ENCODE data around the gene CHRNA4.

CHRNA4 gene

DNA sequence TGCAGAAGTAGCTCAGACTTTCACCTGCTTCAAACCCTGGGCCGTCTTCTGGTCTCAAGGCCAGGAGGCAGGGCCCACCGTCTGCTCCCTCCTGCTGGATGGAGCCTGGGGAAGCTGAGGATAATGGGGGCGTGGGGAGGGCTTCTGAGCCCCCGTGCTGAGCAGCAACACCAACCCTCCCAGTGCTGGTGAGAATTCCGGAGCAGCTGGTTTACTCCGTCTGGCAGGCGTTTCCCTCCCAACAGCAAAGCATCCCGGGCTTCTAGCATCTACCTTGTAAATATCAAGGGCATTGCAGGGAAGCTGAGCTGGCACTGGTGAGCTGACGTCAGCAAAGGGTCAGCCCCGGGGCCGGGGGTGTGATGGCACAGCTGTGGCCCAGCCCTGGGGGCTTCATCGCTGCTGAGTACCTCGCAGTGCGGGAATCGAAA lies 16.8 kb upstream of the CHRNA4 start:
- DNase-seq (ENCODE audit: low spot score), result no peak

DNA sequence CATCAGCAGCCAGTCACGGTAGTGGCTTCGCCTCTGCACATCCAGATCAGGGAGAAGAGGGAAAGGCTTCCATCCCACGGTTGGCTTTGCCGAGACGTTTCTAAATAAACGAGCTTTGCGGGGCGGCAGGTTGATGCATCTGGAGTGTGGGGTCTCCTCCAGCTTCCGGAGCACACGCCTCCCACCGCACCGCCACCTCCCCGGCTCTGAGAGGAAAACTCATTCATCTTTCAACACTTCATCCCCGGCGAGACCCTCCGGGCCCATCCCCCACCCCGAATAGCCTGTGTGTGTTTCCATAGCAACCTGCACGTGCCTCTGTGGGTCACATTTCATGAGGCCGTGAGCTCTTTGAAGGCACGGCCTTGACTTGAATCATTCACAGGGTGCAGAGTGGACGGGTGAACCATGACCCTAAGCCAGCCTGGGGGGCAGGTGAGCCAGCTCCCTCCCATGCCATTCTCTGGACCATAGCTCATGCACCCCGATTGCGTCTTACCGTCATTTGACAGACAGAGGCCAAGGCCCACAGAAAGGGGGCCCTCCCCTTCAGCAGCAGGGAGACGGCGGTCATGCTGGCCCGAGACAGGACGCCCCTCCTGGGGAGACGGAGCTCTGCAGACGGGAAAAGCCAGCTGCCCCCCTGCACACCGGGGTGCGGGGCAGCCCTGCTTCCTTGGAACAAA lies 16.2 kb upstream of the CHRNA4 start:
- DNase-seq (ENCODE audit: low spot score), result no peak

DNA sequence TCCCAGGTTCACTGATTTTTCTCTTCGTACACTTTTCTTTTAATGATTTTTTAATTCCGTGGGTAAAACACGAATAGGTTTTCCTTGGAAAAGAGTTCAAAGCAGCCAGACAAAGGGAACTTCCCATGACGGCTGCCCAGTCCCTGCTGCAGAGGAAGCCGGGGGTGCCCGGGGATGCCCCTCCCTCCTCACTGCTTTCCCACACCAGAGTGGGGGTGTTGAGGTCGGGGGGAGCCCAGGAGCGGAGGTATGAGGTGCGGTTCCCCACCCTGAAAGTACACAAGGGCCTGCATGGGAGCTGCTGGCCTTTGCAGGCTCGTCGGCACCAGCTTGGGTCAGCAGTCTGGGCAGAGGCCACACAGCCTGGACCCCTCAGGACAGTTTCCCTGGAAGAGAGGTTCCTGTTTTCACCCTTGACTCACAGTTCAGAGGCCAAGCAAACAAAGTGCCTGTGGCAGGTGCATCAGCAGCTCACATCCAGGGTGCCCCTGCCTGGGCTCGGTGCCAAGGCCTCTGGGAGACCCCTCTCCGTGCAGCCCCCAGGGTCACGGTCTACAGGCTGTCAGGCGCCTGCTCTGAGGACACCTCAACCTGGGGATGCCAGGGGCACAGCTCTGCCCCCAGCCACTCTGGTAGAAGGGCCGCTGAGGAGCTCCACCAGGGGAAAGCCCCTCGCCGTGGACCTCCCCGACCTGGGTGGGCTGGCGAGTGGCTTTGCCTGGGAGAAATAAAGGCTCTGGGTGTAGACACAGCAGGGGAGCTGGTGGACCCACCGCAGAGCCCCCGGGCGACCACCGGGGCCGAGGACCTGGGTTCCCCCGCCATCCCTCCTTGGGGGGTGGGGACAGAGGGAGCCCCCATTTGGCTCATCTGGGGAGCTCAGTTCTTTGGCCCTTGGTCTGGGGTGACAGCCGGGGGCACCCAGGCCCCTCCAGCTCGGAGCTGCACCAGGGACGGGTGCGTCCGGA lies 15.4 kb upstream of the CHRNA4 start:
- no peak for DNase-seq (ENCODE audit: low spot score)

DNA sequence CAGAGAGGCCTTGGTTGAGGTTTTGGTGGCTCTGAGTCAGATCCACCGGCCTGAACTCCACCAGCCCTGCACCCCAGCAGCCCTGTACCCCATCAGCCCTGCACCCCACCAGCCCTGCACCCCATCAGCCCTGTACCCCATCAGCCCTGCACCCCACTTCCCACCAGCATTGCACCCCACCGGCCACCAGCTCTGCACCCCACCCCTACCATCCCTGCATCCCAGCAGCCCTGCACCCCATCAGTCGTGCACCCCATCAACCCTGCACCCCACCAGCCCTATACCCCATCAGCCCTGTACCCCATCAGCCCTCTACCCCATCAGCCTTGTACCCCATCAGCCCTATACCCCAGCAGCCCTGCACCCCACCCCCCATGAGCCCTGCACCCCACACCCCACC lies 14.3 kb upstream of the CHRNA4 start:
- no peak for DNase-seq (ENCODE audit: low spot score)

DNA sequence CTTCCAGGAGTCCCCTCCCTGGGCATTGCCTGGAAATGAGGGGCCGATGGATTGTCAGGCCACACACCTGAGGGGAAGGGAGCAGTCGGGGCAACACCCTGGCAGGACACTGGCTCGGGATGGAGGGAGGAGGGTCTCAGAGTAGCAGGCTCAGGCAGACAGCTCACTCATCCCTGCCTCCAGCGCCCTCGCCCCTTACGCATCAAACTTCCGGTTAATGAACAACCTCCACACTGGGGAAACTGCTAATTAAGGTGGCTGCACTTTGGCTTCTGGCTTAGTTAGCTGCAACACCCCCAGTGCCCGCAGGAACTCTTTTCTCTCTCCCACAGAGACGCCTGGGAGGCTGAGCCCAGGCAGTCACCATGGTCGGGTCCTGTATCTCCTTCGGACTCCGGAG lies 13.4 kb upstream of the CHRNA4 start:
- no peak for DNase-seq (ENCODE audit: low spot score)

DNA sequence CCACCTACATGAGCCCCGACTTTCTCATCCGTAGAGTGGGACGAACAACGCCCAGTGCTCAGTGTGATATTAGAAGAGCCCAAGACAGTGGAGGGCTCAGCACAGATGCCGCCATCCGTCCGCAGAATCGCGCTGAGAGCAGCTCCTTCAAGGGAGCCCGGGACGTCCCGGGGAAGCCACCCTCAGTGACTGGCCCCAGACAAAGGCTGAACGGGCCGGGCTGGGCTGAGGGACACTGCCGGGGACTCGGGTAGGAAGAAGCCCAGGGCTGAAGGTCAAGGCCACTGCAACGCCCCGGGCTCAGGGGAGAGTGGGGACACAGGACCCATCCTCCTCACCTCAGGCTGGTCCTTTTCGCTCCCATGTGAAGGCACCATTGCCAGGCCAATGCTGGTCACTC lies 12.8 kb upstream of the CHRNA4 start:
- no peak for DNase-seq (ENCODE audit: low spot score)

DNA sequence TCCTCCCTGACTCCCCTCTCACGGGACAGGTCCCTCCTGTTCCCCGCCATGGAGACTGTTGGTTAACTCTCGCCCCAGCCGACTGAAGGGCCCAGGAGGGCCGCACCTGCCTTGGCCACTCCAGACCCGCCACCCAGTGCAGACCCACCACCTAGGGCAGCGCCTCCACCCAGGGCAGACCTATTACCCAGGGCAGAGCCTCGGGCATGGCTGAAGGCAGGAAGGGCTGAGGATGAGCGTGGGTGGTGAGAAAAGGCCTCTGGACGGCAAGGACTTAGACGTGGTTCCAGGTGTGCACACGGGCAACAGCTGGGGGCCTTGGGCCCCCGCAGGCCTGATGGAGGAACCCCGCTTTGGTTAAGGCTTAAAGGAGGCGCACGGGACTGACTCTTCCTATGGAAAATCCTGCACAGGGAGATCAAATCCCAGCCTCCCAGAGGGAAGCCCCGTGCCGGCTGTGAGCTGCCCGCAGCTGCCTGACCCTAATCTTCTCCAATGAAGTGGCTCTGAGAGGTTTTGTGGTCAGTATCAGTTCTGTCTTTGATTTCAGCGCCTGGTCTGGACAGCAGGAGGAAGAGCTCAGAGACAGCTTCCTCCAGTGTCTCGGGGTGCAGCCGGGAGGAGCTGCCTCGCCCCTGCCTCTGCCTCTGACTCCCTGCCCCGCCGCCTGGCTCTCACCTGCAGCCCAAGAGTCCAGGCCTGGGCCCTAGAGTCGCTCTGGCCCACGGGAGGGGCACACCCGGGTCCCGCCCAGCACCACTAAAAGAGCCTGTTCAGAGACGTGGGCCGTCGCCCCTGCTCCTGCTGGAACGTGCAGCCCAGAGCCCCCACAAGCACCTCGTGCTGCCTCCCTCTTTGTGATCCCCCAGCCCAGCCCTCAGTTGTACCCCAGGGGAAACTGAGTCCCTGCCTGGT lies 12.1 kb upstream of the CHRNA4 start:
- DNase-seq (ENCODE audit: low spot score), result no peak

DNA sequence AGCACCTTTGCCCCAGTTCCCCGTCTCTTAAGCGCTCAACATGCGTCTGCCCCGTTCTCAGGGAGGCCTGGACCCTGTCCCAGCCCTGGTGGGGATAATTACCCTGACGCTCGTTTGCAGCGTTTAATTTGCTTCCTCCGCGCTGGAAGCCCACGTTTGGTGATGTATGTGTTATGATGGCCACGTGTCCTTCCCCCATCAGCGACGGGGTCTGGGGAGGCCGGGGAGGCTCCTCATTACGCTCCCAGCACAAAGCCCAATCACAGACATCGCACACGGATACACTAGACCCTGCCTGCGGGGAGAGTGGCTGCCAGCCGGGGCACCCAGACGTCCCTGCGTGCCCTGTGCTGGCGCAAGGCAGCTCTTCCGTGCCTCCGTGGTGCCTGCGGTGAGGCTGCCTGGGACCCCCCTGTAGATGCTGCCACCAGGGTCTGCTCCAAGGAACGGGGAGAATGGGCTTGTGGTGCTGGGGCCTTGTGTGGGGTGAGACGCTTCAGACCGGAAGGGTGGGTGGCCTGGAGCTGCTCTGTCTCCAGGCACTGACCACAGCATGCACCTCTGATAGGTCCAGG lies 10.2 kb upstream of the CHRNA4 start:
- DNase-seq (ENCODE audit: low spot score), result no peak

DNA sequence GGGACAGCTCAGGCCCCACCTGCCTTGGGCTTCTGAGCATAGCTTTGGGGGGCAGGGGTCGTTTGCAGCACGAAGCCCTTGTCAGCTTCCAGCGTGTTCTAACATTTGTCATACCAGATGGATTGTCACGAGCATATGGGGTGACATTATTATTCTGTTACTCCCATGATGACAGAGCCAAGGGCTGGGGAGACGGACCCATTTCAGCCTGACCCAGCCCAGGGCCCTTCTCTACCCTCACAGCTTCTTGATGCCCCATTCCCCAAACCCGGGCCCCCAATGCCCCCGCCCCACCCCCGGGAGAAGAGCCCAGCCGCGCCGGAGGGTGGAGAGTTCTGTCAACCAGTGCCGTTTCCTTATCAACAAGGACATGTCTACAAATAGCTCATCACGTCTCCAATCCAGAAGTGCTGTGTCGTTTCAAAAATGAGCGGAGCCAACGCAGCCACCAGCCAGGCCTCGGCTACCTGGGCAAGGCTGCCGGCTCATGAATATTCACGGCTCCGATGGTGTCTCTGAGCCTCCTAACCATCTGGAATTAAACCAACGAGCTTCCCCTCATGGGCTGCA lies 9.6 kb upstream of the CHRNA4 start:
- no peak for DNase-seq (ENCODE audit: low spot score)

DNA sequence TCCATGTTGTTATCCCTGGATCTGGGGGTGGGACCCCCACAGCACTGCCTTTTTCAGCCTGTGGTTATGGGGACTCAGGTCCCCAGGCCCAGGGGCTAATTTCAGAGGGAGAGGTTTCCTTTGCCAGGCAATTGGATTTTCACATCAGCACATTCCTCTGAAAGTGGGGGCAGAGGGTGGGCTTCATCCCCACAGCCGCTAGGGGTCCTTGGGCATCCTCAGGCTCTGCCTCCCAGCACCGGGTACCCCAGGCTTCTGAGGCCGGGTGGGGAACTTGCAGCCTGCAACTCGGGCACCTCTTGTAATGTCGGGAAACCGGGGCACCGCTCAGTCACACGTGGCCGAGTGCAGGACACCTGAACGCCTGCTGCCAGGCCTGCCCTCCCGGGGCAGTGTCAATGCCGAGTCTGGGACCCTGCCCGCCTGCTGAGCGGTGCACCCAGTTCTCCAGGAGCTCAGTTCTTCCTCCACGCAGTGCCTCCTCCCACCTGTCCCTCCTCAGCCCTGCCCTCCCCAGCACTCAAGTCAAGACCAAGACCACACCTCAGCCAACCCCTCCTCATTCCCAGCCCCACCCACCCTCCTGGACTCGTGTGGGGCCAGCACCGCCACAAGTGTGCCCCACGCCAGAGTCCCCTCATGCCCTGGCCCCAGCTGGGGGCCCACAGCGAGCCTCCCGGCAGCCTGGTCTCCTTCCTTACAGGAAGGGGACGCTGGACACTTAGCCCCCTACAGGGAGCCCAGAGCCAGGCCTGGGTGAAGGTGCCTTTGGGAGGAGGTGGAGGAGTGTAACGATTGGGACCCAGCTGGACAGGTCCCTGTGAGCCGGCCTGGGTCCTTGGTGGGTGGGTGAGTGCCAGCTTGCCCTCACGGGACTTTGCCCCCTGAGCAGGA lies 8.8 kb upstream of the CHRNA4 start:
- no peak for DNase-seq (ENCODE audit: low spot score)

DNA sequence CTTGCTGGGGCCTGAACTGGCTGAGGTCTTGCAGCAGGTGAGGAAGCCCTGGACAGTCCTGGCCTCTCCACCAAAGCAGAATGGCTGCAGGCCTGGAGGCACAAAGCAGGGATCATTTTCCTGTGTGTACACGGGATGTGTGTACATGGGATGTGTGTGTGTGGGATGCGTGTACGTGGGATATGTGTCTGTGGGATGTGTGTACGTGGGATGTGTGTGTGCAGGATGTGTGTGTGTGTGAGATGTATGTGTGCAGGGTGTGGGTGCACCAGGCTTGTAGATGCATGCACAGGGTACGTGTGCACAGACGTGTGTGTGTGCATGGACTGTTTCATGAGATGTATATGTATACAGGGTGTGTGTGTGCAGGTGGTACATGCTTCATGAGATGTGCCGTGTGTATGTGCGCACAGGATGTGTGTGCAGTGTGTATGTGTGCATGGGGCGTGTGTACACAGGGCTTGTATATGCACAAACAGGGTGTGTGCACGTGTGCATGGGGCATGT lies 7.9 kb upstream of the CHRNA4 start:
- DNase-seq (ENCODE audit: low spot score), result no peak

DNA sequence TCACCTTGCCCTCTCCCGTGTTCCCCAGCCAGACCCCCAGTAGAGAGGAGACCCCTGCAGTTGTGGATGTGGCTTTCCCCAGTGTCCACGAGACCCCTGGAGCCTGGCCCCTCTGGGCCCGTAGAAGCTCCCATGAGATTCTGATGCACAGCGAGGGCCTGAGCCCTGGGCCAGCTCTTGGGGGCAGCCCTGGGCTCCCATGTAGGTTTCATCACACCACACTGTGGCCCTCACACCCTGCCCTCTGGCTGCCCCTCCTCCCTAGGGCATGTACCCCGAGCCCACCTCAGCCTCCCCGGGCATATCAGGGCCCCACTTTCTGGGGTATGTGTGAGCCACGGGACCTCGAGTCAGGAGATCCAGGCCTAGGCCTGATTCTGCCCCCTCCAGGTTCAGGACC lies 7.0 kb upstream of the CHRNA4 start:
- DNase-seq (ENCODE audit: low spot score), result no peak

DNA sequence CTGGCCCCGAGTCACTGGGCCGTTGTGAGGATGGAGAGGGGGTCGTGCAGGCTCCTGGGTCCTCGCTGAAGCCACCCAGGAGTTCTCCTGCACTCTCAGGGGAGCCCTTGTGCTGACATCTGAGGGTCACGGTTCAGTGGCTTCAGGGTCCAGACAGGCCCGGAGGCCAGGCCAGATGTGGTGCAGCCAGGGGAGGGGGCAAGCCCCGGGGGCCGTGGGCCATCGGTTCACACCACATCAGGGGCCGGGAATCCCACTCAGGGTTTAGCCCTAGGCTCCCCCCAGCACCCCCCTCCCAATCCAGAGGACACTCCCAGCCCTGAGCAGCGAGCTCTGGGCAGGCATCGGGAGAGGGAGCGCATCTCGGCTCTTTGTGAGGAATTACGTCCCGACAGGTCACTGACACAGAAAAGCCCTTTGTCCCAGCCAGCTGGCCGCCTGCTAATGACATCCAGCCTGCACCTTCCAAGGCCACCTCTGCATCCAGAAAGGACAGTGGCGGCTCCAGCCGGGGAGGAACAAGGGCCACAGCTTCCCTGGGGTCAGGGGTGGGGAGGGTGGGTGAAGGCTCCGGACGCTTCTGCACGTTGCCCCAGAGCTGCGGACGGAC lies 6.4 kb upstream of the CHRNA4 start:
- no peak for DNase-seq (ENCODE audit: low spot score)

DNA sequence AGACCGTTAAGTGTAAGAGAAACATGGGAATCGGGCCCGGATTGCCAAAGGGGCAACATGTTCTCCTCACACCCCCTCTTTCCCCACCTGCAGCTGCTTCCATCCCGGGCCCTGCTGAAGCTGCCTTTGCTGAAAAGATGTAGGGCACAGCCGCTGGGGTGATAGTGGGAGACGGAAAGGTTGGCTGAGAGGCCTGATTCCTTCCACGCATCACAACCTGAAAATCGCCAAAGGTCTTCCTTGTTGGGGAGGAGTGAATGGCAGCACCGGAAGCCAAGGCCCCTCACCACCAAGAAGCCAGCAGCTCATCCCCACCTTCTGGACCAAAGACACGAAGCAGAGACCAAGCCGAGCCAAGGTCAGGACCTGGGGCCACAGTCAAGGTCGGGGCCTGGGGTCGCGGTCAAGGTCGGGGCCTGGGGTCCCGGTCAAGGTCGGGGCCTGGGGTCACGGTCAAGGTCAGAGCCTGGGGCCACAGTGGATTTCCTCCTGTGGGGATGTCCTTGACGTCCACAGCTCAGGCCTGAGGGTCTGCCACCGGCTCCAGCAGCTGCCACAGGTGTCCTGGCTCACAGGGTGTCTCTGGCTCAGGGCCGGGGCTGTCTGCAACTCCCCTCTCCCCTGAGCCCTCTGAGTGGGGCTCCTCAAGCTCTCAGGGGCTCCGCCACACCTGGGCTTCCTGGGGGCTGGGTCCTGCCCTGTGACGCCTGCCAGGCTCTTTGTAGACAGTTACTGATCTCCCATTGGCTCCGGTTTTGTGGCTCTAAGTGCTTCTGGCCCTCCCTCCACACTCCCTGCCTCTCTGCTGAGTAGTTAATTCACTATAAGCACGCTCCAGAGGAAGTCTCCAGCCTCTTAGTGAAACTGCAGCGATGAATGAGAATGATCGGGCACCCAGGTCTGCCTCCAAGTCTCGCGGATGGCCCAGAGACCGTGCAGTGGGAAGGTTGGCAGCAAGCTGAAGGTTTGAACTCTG lies 5.5 kb upstream of the CHRNA4 start:
- no peak for DNase-seq (ENCODE audit: low spot score)

DNA sequence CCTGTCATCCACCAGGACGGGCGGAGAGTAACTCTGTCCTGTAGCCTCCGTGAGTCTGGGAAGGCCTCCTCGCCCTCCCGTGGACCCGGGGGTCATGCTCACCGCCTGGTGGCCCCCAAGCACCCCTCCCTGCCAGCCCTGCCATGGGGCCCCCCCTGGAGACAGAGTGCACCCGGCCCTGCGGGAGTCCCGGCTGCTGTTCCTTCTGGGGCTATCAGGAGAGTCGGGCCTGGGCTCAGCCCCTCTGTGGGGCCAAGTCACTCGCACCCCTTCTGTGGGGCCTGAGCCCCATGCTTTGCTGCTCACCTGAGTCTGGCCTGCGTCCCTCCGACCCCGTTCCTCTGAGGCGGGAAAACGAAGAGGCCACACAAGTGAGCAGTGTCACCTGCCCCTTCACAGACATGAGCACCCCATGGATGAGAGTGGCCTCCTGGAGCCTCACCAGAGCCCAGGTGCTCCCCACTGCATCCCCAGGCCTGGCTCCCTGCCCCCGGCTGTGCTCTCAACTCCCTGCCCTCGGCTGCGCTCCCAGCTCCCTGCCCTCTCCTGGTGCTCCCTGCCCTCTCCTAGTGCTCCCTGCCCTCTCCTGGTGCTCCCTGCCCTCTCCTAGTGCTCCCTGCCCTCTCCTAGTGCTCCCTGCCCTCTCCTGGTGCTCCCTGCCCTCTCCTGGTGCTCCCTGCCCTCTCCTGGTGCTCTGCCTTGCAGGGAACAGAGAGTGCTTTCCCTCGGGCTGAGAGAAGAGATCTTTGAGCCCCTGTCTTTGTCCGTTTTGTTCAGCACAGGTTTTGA lies 4.6 kb upstream of the CHRNA4 start:
- no peak for DNase-seq (ENCODE audit: low spot score)

DNA sequence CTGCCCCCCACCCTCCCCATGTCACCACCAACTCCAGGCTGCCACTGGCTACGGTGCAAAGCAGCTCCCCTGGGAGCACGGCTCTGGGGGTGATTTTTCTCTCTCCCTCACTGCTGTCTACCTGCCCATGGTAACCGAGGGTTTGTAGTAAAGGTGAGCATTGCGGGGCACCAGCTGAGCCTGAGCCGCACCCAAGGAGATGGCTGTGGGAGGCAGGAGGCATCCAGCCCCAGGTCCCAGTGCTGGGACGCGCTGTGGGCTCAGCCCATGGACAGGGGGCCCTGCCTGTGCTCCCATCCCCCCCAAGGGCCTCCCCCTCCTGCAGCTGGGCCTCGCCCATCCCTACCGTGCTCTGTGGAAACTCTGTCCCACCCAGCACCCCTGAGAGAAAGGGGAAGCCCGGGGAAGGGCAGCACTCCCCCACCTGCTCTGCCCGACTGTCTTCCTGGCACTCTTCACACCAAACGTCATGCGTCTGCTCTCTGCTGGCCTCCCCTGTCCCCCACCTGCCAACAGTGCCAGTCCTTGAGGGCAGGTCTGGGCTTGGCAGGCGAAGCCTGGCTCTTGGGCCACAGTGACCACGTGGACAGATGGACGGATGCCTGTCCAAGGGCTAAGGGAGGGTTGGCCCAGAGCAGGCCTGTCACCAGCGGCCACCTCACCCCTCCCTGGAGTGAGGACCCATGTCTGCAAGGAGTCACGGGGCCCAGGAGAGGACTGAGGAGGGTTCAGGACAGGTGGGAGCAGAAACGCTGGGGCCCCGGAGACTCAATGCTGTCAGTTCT lies 3.8 kb upstream of the CHRNA4 start:
- DNase-seq (ENCODE audit: low spot score), result no peak

DNA sequence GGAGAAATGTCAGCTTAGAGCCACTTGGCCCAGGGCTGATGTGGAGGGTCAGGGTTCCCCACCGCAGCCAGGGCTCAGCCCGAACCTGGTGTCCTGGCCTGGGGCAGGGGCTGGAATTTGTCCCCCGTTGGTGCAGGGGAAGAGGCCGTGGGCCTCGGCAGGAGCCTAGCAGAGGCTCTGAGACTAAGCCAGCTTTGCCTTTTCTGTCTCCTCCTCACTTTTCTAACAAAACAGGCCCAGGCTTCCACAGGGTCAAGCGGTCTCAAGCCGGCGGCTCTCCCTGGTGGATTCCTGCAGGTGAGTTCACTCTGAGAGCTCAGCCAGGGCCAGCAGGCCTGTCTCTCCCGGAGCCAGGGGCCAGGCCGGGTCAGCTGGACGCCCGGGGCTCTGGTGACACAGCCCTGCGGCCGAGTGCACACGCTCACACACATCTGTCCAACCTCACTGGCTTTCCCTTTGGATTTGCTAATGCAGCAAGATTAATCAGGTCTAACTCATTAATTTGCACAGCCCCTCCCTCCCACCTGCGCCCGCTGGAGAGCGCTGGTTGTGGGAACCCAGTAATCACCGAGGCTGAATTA lies 2.9 kb upstream of the CHRNA4 start:
- no peak for DNase-seq (ENCODE audit: low spot score)
